GM23338 (cell line): ENCODE results near the gene EDAR. TPM values are rescaled to one million over a fixed set of nuclear protein-coding genes. Genes with fewer than 3 reads are reported as not detected.

ENCODE experiments used
- ATAC-seq: fragments of 200-7000 bp; cut with Tn5 transposase; 3 replicates; pipeline ENCODE4 v1.9.1; 2020
- DNase-seq: peaks from one replicate; pipeline ENCODE4 v3.0.0-alpha.2; 2015; ENCODE audit warnings: low spot score
- H2AFZ ChIP-seq: fragments of 200-600 bp; sonication (generic); 2 replicates; pipeline ENCODE4 v1.8.0; 2016; ENCODE audit warnings: antibody characterized with exemption, mild to moderate bottlenecking, moderate library complexity
- H3F3A ChIP-seq: fragments of 200-600 bp; sonication (generic); replicated peaks from 2 replicates; pipeline ENCODE4 v1.8.0; 2017; ENCODE audit warnings: antibody characterized with exemption, mixed run types, low read depth
- H3K27ac ChIP-seq: fragments of 200-600 bp; sonication (generic); 2 replicates; pipeline ENCODE4 v1.6.1; 2016; ENCODE audit warnings: low read depth
- H3K27me3 ChIP-seq: fragments of 200-600 bp; sonication (generic); 2 replicates; pipeline ENCODE4 v1.8.0; 2016; ENCODE audit warnings: mild to moderate bottlenecking, mixed run types, moderate library complexity; ENCODE audit not compliant: insufficient read depth
- H3K36me3 ChIP-seq: fragments of 200-600 bp; sonication (generic); 2 replicates; pipeline ENCODE4 v1.8.0; 2016; ENCODE audit warnings: mild to moderate bottlenecking; ENCODE audit not compliant: insufficient read depth
- H3K4me1 ChIP-seq: fragments of 200-600 bp; sonication (generic); 2 replicates; pipeline ENCODE4 v1.8.0; 2016; ENCODE audit warnings: mild to moderate bottlenecking, moderate library complexity; ENCODE audit not compliant: insufficient read depth
- H3K4me2 ChIP-seq: fragments of 200-600 bp; sonication (generic); 2 replicates; pipeline ENCODE4 v1.7.1; 2017; ENCODE audit warnings: mixed run types
- H3K4me3 ChIP-seq: fragments of 200-600 bp; sonication (generic); 2 replicates; pipeline ENCODE4 v1.6.1; 2016; ENCODE audit warnings: mixed run types
- H3K79me2 ChIP-seq: fragments of 200-600 bp; sonication (generic); replicated peaks from 2 replicates; pipeline ENCODE4 v1.8.0; 2017; ENCODE audit warnings: mild to moderate bottlenecking; ENCODE audit not compliant: insufficient read depth
- H3K9me2 ChIP-seq: fragments of 200-600 bp; sonication (generic); 2 replicates; pipeline ENCODE4 v1.8.0; 2017; ENCODE audit not compliant: insufficient read depth
- H4K20me1 ChIP-seq: fragments of 200-600 bp; sonication (generic); replicated peaks from 2 replicates; pipeline ENCODE4 v1.8.0; 2017; ENCODE audit warnings: mild to moderate bottlenecking; ENCODE audit not compliant: insufficient read depth
- H3K27ac Mint-ChIP-seq: 2 replicates; pipeline ENCODE4 v1.8.0; 2020; ENCODE audit warnings: inconsistent platforms, mild to moderate bottlenecking, moderate library complexity, mixed read lengths
- H3K27me3 Mint-ChIP-seq: 3 replicates; pipeline ENCODE4 v1.8.0; 2022; ENCODE audit warnings: low read depth, mild to moderate bottlenecking, moderate library complexity, mixed read lengths, inconsistent platforms; ENCODE audit not compliant: insufficient read depth, poor library complexity
- H3K36me3 Mint-ChIP-seq: 3 replicates; pipeline ENCODE4 v1.8.0; 2021; ENCODE audit warnings: low read depth, mild to moderate bottlenecking, inconsistent platforms, moderate library complexity, mixed read lengths
- H3K4me1 Mint-ChIP-seq: 3 replicates; pipeline ENCODE4 v1.8.0; 2020; ENCODE audit warnings: mild to moderate bottlenecking, inconsistent platforms, mixed read lengths
- H3K4me3 Mint-ChIP-seq: 3 replicates; pipeline ENCODE4 v1.8.0; 2021; ENCODE audit warnings: moderate library complexity, mild to moderate bottlenecking, inconsistent platforms, mixed read lengths
- H3K9me3 Mint-ChIP-seq: 3 replicates; pipeline ENCODE4 v1.8.0; 2020; ENCODE audit warnings: moderate library complexity, mild to moderate bottlenecking, inconsistent platforms, mixed read lengths
- CREB1 ChIP-seq: fragments of 250-450 bp; sonication (Bioruptor Pico); IDR thresholded peaks from 2 replicates; pipeline ENCODE4 v1.5.0; 2020; ENCODE audit warnings: low read depth, mild to moderate bottlenecking, moderate library complexity
- EZH2 ChIP-seq: fragments of 200-600 bp; sonication (generic); IDR thresholded peaks from one replicate; pipeline ENCODE4 v1.8.0; 2017; ENCODE audit warnings: antibody characterized with exemption, mild to moderate bottlenecking, low read depth; ENCODE audit not compliant: unreplicated experiment
- EZH2phosphoT487 ChIP-seq: fragments of 200-600 bp; sonication (generic); IDR thresholded peaks from one replicate; pipeline ENCODE4 v1.8.1; 2018; ENCODE audit warnings: antibody characterized with exemption; ENCODE audit not compliant: unreplicated experiment
- JUNB ChIP-seq: IDR thresholded peaks from one replicate; pipeline ENCODE4 v1.6.1; 2016; ENCODE audit warnings: antibody characterized with exemption; ENCODE audit not compliant: unreplicated experiment
- NANOG ChIP-seq: IDR thresholded peaks from 2 replicates; pipeline ENCODE4 v1.6.1; 2016; ENCODE audit warnings: antibody characterized with exemption, borderline replicate concordance
- POLR2AphosphoS5 ChIP-seq: IDR thresholded peaks from 2 replicates; pipeline ENCODE4 v1.6.1; 2016; ENCODE audit warnings: antibody characterized with exemption, low read depth
- REST ChIP-seq: IDR thresholded peaks from one replicate; pipeline ENCODE4 v1.6.1; 2018; ENCODE audit warnings: antibody characterized with exemption; ENCODE audit not compliant: unreplicated experiment
- STAT1 ChIP-seq: IDR thresholded peaks from one replicate; pipeline ENCODE4 v1.6.1; 2016; ENCODE audit warnings: antibody characterized with exemption; ENCODE audit not compliant: unreplicated experiment
- ZNF114 ChIP-seq: fragments of 250-450 bp; sonication (Bioruptor Pico); IDR thresholded peaks from 2 replicates; pipeline ENCODE4 v1.5.0; 2020; ENCODE audit warnings: mild to moderate bottlenecking, moderate library complexity
- ZNF331 ChIP-seq: fragments of 250-450 bp; sonication (Bioruptor Pico); IDR thresholded peaks from 2 replicates; pipeline ENCODE4 v1.5.0; 2020; ENCODE audit warnings: low read depth, mild to moderate bottlenecking, moderate library complexity
- polyA plus RNA-seq: library from polyadenylated mRNA; unstranded; fragments of >200 nt; fragmentation: Nextera tagmentation; extraction: Ambion mirVana; gene quantifications from 2 replicates; pipeline ENCODE4 v1.2.1, GENCODE V29; 2016
- total RNA-seq: library from RNA; depleted of rRNA; stranded (reverse); fragments of >200 nt; shearing (Covaris generic); gene quantifications from 2 replicates; pipeline ENCODE4 v1.2.3, GENCODE V29; 2014
- TF ChIP-seq, protein P1 (sequence below), 2 experiments: fragments of 200-600 bp in 1 of 2; sonication (generic) in 1 of 2; conservative IDR thresholded peaks; 2 replicates each; pipeline versions ENCODE4 v1.5.1 to v1.6.1; 2016 to 2017; ENCODE audit warnings: antibody characterized with exemption in 2 of 2, low read depth in 2 of 2, mild to moderate bottlenecking in 2 of 2, moderate library complexity in 1 of 2
- TF ChIP-seq, protein P2 (sequence below): IDR thresholded peaks from 2 replicates; pipeline ENCODE4 v1.6.1; 2016; ENCODE audit warnings: antibody characterized with exemption
- TF ChIP-seq, protein P3 (sequence below): fragments of 250-450 bp; sonication (Bioruptor Pico); IDR thresholded peaks from 2 replicates; pipeline ENCODE4 v1.5.0; 2020; ENCODE audit warnings: mild to moderate bottlenecking, moderate library complexity

EDAR gene
- total and polyA plus RNA-seq, 2 experiments from 2014 or later: not detected

GRCh38 chr2:108938077-108938710, 50.8 kb downstream of the EDAR start:
- no peak overlapping the region for H3K27ac ChIP-seq
- no peaks in the 10 kb centered on the region for H3K79me2 ChIP-seq
- peaks cover 9% of the 10 kb centered on the region for H3K27me3 Mint-ChIP-seq
- ATAC-seq: no peak
- no peak for DNase-seq
- no peak overlapping the region for H3K4me2 ChIP-seq
- H3K36me3 ChIP-seq: no peaks in the 10 kb centered on the region
- H3K4me1 ChIP-seq: no peaks in the 10 kb centered on the region; the same call in 1 of the 2 replicates
- H4K20me1 ChIP-seq: no peaks in the 10 kb centered on the region
- no peaks in the 10 kb centered on the region for H3K27me3 ChIP-seq
- H3K4me1 Mint-ChIP-seq: peaks cover 30% of the 10 kb centered on the region
- H3K4me3 Mint-ChIP-seq: no peak overlapping the region
- no peak overlapping the region for H3K4me3 ChIP-seq
- no peaks in the 10 kb centered on the region for H3K9me3 Mint-ChIP-seq
- H3K9me2 ChIP-seq: no peaks in the 10 kb centered on the region
- H3K36me3 Mint-ChIP-seq: no peaks in the 10 kb centered on the region
- no peak overlapping the region for H3K27ac Mint-ChIP-seq
- no peak overlapping the region for H2AFZ ChIP-seq
- TF ChIP-seq CREB1 (CRISPR knock-in tag): no peak
- TF ChIP-seq, protein P1, sequence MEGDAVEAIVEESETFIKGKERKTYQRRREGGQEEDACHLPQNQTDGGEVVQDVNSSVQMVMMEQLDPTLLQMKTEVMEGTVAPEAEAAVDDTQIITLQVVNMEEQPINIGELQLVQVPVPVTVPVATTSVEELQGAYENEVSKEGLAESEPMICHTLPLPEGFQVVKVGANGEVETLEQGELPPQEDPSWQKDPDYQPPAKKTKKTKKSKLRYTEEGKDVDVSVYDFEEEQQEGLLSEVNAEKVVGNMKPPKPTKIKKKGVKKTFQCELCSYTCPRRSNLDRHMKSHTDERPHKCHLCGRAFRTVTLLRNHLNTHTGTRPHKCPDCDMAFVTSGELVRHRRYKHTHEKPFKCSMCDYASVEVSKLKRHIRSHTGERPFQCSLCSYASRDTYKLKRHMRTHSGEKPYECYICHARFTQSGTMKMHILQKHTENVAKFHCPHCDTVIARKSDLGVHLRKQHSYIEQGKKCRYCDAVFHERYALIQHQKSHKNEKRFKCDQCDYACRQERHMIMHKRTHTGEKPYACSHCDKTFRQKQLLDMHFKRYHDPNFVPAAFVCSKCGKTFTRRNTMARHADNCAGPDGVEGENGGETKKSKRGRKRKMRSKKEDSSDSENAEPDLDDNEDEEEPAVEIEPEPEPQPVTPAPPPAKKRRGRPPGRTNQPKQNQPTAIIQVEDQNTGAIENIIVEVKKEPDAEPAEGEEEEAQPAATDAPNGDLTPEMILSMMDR (conservative IDR thresholded peaks at IDR 0.05; ENCODE audit: low read depth in 2 of 2): no peak
- TF ChIP-seq JUNB: no peak
- TF ChIP-seq REST: no peak
- no peak for TF ChIP-seq ZNF114 (CRISPR knock-in tag)
- TF ChIP-seq, protein P2, sequence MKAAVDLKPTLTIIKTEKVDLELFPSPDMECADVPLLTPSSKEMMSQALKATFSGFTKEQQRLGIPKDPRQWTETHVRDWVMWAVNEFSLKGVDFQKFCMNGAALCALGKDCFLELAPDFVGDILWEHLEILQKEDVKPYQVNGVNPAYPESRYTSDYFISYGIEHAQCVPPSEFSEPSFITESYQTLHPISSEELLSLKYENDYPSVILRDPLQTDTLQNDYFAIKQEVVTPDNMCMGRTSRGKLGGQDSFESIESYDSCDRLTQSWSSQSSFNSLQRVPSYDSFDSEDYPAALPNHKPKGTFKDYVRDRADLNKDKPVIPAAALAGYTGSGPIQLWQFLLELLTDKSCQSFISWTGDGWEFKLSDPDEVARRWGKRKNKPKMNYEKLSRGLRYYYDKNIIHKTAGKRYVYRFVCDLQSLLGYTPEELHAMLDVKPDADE: no peak
- no peak for TF ChIP-seq EZH2phosphoT487
- TF ChIP-seq STAT1: no peak
- TF ChIP-seq ZNF331 (CRISPR knock-in tag): no peak
- TF ChIP-seq NANOG: no peak
- TF ChIP-seq POLR2AphosphoS5: no peak
- TF ChIP-seq, protein P3, sequence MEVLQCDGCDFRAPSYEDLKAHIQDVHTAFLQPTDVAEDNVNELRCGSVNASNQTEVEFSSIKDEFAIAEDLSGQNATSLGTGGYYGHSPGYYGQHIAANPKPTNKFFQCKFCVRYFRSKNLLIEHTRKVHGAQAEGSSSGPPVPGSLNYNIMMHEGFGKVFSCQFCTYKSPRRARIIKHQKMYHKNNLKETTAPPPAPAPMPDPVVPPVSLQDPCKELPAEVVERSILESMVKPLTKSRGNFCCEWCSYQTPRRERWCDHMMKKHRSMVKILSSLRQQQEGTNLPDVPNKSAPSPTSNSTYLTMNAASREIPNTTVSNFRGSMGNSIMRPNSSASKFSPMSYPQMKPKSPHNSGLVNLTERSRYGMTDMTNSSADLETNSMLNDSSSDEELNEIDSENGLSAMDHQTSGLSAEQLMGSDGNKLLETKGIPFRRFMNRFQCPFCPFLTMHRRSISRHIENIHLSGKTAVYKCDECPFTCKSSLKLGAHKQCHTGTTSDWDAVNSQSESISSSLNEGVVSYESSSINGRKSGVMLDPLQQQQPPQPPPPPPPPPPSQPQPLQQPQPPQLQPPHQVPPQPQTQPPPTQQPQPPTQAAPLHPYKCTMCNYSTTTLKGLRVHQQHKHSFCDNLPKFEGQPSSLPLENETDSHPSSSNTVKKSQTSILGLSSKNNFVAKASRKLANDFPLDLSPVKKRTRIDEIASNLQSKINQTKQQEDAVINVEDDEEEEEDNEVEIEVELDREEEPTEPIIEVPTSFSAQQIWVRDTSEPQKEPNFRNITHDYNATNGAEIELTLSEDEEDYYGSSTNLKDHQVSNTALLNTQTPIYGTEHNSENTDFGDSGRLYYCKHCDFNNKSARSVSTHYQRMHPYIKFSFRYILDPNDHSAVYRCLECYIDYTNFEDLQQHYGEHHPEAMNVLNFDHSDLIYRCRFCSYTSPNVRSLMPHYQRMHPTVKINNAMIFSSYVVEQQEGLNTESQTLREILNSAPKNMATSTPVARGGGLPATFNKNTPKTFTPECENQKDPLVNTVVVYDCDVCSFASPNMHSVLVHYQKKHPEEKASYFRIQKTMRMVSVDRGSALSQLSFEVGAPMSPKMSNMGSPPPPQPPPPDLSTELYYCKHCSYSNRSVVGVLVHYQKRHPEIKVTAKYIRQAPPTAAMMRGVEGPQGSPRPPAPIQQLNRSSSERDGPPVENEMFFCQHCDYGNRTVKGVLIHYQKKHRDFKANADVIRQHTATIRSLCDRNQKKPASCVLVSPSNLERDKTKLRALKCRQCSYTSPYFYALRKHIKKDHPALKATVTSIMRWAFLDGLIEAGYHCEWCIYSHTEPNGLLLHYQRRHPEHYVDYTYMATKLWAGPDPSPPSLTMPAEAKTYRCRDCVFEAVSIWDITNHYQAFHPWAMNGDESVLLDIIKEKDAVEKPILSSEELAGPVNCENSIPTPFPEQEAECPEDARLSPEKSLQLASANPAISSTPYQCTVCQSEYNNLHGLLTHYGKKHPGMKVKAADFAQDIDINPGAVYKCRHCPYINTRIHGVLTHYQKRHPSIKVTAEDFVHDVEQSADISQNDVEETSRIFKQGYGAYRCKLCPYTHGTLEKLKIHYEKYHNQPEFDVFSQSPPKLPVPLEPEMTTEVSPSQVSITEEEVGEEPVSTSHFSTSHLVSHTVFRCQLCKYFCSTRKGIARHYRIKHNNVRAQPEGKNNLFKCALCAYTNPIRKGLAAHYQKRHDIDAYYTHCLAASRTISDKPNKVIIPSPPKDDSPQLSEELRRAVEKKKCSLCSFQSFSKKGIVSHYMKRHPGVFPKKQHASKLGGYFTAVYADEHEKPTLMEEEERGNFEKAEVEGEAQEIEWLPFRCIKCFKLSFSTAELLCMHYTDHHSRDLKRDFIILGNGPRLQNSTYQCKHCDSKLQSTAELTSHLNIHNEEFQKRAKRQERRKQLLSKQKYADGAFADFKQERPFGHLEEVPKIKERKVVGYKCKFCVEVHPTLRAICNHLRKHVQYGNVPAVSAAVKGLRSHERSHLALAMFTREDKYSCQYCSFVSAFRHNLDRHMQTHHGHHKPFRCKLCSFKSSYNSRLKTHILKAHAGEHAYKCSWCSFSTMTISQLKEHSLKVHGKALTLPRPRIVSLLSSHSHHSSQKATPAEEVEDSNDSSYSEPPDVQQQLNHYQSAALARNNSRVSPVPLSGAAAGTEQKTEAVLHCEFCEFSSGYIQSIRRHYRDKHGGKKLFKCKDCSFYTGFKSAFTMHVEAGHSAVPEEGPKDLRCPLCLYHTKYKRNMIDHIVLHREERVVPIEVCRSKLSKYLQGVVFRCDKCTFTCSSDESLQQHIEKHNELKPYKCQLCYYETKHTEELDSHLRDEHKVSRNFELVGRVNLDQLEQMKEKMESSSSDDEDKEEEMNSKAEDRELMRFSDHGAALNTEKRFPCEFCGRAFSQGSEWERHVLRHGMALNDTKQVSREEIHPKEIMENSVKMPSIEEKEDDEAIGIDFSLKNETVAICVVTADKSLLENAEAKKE (CRISPR knock-in tag): no peak
- TF ChIP-seq EZH2: no peak
- no peaks in the 10 kb centered on the region for H3F3A ChIP-seq
